HFFc6 (cell line): ENCODE results near the gene KRTAP3-2. TPM values are rescaled to one million over a fixed set of nuclear protein-coding genes. Genes with fewer than 3 reads are reported as not detected.

Experiments
- DNase-seq: peaks from one replicate; pipeline ENCODE4 v3.0.0-alpha.2; 2018
- H3K27ac Mint-ChIP-seq: 2 replicates; pipeline ENCODE4 v1.8.0; 2020; ENCODE audit warnings: mild to moderate bottlenecking, mixed read lengths
- H3K27me3 Mint-ChIP-seq: 2 replicates; pipeline ENCODE4 v1.8.0; 2021; ENCODE audit warnings: mild to moderate bottlenecking, moderate library complexity, mixed read lengths; ENCODE audit not compliant: insufficient read depth
- H3K36me3 Mint-ChIP-seq: 2 replicates; pipeline ENCODE4 v1.8.0; 2021; ENCODE audit warnings: low read depth, mixed read lengths
- H3K4me1 Mint-ChIP-seq: 2 replicates; pipeline ENCODE4 v1.8.0; 2020; ENCODE audit warnings: low read depth, mixed read lengths
- H3K4me3 Mint-ChIP-seq: 2 replicates; pipeline ENCODE4 v1.8.0; 2020; ENCODE audit warnings: mild to moderate bottlenecking, moderate library complexity, mixed read lengths
- H3K9me3 Mint-ChIP-seq: 2 replicates; pipeline ENCODE4 v1.8.0; 2020; ENCODE audit warnings: mild to moderate bottlenecking, mixed read lengths
- total RNA-seq, 6 experiments: library from RNA; stranded (reverse); fragmentation: NEBNext Ultra II Directional; extraction: Animal tissue kit (Norgen Biotek cat#: 25700); gene quantifications; 2 replicates in 1 of 6; 3 replicates in 5 of 6; pipeline ENCODE4 v1.2.3, GENCODE V29; 2021
- TF ChIP-seq, protein P1 (sequence below): fragments of 200-600 bp; sonication (generic); IDR thresholded peaks from 2 replicates; pipeline ENCODE4 v1.5.0; 2021; ENCODE audit warnings: antibody characterized with exemption, mild to moderate bottlenecking

The KRTAP3-2 gene
- total RNA-seq, 6 experiments from 2014 or later = not detected

DNA sequence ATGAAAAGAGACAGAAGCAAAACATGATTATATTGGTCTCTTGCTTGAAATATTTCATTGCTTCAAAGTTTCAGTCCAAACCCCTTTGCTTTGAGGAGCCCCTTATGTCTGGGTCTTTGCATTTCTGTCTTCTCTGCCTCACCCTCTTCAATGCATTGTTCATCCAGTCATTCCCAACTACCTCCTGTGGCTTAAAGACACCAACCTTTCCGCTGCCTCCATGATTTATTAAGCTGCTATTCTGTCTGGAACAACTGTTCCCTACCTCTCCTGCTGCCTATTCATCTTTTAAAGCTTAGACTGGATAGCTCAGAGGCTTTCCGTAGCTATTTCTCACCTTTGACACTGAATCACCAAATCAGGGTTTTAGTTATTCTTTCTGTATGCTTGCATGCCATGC, 2.3 kb downstream of the KRTAP3-2 start:
- H3K27me3 Mint-ChIP-seq = no peaks in the 10 kb centered on the region; the same call in none of the 2 replicates
- TF ChIP-seq, protein P1, sequence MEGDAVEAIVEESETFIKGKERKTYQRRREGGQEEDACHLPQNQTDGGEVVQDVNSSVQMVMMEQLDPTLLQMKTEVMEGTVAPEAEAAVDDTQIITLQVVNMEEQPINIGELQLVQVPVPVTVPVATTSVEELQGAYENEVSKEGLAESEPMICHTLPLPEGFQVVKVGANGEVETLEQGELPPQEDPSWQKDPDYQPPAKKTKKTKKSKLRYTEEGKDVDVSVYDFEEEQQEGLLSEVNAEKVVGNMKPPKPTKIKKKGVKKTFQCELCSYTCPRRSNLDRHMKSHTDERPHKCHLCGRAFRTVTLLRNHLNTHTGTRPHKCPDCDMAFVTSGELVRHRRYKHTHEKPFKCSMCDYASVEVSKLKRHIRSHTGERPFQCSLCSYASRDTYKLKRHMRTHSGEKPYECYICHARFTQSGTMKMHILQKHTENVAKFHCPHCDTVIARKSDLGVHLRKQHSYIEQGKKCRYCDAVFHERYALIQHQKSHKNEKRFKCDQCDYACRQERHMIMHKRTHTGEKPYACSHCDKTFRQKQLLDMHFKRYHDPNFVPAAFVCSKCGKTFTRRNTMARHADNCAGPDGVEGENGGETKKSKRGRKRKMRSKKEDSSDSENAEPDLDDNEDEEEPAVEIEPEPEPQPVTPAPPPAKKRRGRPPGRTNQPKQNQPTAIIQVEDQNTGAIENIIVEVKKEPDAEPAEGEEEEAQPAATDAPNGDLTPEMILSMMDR = no peak
- no peaks in the 10 kb centered on the region for H3K9me3 Mint-ChIP-seq
- no peak overlapping the region for H3K27ac Mint-ChIP-seq
- DNase-seq = no peak
- no peaks in the 10 kb centered on the region for H3K36me3 Mint-ChIP-seq
- peaks cover 22% of the 10 kb centered on the region for H3K4me1 Mint-ChIP-seq
- H3K4me3 Mint-ChIP-seq = no peak overlapping the region

DNA sequence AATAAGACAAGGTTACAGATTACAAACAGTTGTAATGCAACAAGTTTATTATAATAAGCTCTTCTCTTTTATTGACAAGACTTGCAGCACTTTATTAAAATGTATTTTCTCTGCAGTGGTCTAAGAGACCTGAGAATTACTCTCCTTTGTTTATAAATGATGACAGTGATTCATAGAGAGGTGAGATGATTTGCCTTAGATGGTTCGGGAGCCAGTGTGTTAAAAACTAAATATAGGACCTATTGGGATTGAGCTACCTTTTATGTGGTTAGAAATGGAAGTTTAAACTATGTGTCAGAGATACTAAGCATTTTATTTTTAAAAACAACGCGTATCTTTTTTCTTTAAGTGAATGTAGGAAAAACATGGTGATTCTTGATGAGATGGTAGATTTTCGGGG, 2.9 kb downstream of the KRTAP3-2 start:
- TF ChIP-seq, protein P1 = no peak
- no peaks in the 10 kb centered on the region; the same call in none of the 2 replicates for H3K27me3 Mint-ChIP-seq
- no peak overlapping the region for H3K27ac Mint-ChIP-seq
- H3K4me1 Mint-ChIP-seq = peaks cover 20% of the 10 kb centered on the region
- no peak for DNase-seq
- H3K4me3 Mint-ChIP-seq = no peak overlapping the region
- H3K36me3 Mint-ChIP-seq = no peaks in the 10 kb centered on the region
- no peaks in the 10 kb centered on the region for H3K9me3 Mint-ChIP-seq

DNA sequence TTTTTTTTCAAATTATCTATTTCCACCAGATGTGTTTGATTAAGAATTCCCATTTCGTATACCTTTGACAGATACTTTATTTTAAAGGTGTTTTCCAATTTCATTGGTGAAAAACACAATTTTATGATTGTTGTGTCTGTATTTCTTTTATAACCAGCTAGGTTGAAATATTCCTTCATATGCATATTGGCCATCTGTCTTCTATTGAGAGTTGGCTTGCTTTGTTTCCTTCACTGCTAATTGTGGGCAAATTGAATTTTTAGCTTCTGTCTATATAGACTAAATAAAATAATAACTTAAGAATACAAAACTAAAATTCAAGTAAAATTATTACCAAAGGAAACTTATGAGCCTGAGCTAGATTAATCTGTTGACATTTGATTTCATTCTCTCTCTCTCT, 4.6 kb downstream of the KRTAP3-2 start:
- TF ChIP-seq, protein P1 = no peak
- H3K4me3 Mint-ChIP-seq = no peak overlapping the region
- H3K4me1 Mint-ChIP-seq = peaks cover 13% of the 10 kb centered on the region
- DNase-seq = no peak
- H3K27me3 Mint-ChIP-seq = no peaks in the 10 kb centered on the region; the same call in none of the 2 replicates
- H3K36me3 Mint-ChIP-seq = no peaks in the 10 kb centered on the region
- no peaks in the 10 kb centered on the region for H3K9me3 Mint-ChIP-seq
- no peak overlapping the region for H3K27ac Mint-ChIP-seq

DNA sequence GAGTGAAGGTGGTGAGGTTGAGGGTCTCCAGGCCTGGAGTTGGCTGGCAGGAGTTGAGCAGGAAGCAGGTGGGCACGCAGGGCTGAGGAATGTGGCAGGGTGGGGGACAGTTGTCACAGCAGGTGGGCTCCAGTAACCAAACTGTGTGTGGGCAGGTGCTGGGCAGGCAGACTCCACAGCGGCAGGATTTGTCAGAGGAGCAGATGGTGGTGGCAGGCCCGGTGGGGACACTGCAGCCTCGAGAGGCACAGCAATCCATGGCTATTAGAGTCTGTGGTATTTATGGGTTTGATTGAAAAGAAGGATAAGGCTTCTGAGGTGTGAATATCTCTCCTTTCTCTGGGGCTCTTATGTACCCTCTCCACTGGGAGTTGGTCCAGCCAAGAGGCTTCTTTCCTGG, 5.9 kb downstream of the KRTAP3-2 start, which contains the start of gene KRTAP3-3:
Gene KRTAP3-3 (minus strand): TSS at position 326 of the 400 bp plus-strand sequence. CDS start 67 bp downstream, at position 259.
- Mint-ChIP-seq H3K9me3 (no peaks in the 10 kb centered on the region), H3K4me3 (no peak within 1 kb of the TSS), H3K36me3 (no peaks in the 10 kb centered on the region), H3K27ac (no peak within 1 kb of the TSS), H3K27me3 (no peaks in the 10 kb centered on the region; the same call in none of the 2 replicates), H3K4me1 (peaks cover 13% of the 10 kb centered on the region)
- no peak for DNase-seq
- TF ChIP-seq, protein P1 = no peak

DNA sequence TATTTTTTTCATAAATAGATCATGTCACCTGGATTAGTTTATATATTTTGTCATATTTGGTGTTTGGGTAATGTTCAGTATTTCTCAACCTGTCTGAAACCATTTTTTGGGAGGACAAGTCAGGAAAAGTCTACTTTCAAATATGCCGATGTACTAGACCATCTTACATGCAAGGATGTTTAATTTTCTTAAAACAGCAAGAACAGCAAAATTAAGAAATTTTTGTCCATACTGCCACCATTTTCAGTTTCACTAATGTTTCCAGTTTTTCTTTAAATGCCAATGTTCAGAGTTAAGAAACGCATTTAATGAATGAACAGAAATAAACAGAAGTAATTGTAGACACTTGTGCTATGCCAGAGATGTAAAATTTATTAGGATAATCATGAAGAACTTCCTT, 6.6 kb downstream of the KRTAP3-2 start:
- TF ChIP-seq, protein P1 = no peak
- H3K36me3 Mint-ChIP-seq = no peaks in the 10 kb centered on the region
- no peak for DNase-seq
- no peak overlapping the region for H3K4me3 Mint-ChIP-seq
- H3K27ac Mint-ChIP-seq = no peak overlapping the region
- H3K4me1 Mint-ChIP-seq = peaks cover 13% of the 10 kb centered on the region
- H3K9me3 Mint-ChIP-seq = no peaks in the 10 kb centered on the region
- H3K27me3 Mint-ChIP-seq = no peaks in the 10 kb centered on the region; the same call in none of the 2 replicates

DNA sequence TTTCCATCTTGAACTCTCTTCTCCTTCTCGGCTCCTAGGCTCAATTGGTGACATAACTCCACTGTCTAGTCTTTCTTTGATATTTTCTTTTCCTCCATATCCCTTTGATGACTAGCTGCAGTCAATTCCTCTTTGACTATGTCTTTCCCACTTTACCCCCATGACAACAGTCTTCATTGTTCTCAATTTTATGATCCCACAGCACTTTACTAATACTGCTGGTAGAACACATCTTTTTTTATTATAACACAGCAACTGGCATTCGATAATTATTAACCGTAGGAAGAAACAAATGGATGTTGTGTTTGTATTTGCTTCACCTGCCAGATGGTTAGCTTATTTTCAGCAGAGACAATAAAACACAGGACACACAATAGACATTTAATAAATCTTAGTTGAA, 7.0 kb downstream of the KRTAP3-2 start:
- Mint-ChIP-seq H3K27me3 (no peaks in the 10 kb centered on the region; the same call in none of the 2 replicates), H3K9me3 (no peaks in the 10 kb centered on the region), H3K4me1 (peaks cover 12% of the 10 kb centered on the region), H3K27ac (no peak overlapping the region), H3K4me3 (no peak overlapping the region), H3K36me3 (no peaks in the 10 kb centered on the region)
- TF ChIP-seq, protein P1 = no peak
- no peak for DNase-seq
